ENCODE results near the gene FBXL7. TPM values are rescaled to one million over a fixed set of nuclear protein-coding genes. Genes with fewer than 3 reads are reported as not detected.
A peak's percentile ranks its signal among the peaks of the same experiment; 100 is the strongest.

The FBXL7 gene
- total RNA-seq, 1 donor from 2014 or later = 30.4 TPM

DNA sequence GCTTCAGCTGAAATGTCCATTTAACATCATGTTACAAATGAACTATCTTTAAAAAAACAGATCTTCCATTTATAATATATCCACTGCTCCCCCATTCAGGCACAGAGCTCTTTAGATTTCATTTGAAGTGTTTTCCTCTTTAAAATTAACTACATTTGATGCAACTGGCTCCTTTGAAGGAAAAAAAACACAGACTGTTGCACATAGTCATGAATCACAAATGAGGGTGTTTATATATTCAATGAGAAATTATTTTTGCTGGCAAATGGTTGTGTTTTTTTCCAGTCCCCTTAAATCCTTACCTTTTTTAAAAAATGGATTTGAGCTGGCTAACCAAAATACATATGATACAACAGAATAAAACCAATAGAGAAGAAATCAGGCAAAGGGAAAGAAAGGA is 240.4 kb downstream of the FBXL7 start:
- TF ChIP-seq, protein P1, sequence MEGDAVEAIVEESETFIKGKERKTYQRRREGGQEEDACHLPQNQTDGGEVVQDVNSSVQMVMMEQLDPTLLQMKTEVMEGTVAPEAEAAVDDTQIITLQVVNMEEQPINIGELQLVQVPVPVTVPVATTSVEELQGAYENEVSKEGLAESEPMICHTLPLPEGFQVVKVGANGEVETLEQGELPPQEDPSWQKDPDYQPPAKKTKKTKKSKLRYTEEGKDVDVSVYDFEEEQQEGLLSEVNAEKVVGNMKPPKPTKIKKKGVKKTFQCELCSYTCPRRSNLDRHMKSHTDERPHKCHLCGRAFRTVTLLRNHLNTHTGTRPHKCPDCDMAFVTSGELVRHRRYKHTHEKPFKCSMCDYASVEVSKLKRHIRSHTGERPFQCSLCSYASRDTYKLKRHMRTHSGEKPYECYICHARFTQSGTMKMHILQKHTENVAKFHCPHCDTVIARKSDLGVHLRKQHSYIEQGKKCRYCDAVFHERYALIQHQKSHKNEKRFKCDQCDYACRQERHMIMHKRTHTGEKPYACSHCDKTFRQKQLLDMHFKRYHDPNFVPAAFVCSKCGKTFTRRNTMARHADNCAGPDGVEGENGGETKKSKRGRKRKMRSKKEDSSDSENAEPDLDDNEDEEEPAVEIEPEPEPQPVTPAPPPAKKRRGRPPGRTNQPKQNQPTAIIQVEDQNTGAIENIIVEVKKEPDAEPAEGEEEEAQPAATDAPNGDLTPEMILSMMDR (IDR thresholded peaks at IDR 0.05) = no peak
- Histone ChIP-seq H3K27ac (no peak overlapping the region), H3K27me3 (no peaks in the 10 kb centered on the region), H3K9me3 (no peaks in the 10 kb centered on the region), H3K36me3 (no peaks in the 10 kb centered on the region), H3K4me1 (peaks cover 0 to 22% of the 10 kb centered on the region in 2 donors), H3K4me3 (no peak overlapping the region)
- intact Hi-C loops (cut with DNase I) = no loop called here
- DNase-seq (ENCODE audit: low spot score in 2 of 2) = no peak

GRCh38 chr5:15741591-15741990 is 241.6 kb downstream of the FBXL7 start:
- no peaks in the 10 kb centered on the region for H3K27me3 ChIP-seq
- no peaks in the 10 kb centered on the region for H3K9me3 ChIP-seq
- H3K4me3 ChIP-seq = peak overlapping the region; percentile 35 to 40
- peaks cover 0 to 22% of the 10 kb centered on the region in 2 donors for H3K4me1 ChIP-seq
- H3K36me3 ChIP-seq = no peaks in the 10 kb centered on the region
- H3K27ac ChIP-seq = no peak overlapping the region
- TF ChIP-seq, protein P1 (IDR thresholded peaks at IDR 0.05) = no peak
- DNase-seq (ENCODE audit: low spot score in 2 of 2) = no peak
- intact Hi-C loops (cut with DNase I) = no loop called here

- H3K9me3 ChIP-seq = no peaks in the 10 kb centered on the region
These were observed 246.9 kb downstream of the FBXL7 start for GRCh38 chr5:15746833-15747232.

GRCh38 chr5:15748266-15748665 is 248.3 kb downstream of the FBXL7 start:
- Histone ChIP-seq H3K9me3 (no peaks in the 10 kb centered on the region), H3K4me1 (peaks cover 0 to 5% of the 10 kb centered on the region in 2 donors), H3K4me3 (no peak overlapping the region), H3K27me3 (no peaks in the 10 kb centered on the region), H3K36me3 (no peaks in the 10 kb centered on the region), H3K27ac (no peak overlapping the region)
- no peak for DNase-seq (ENCODE audit: low spot score in 2 of 2)
- intact Hi-C loops (cut with DNase I) = no loop called here
- TF ChIP-seq, protein P1 (IDR thresholded peaks at IDR 0.05) = no peak

More at GRCh38 chr5:15746833-15747232, 246.9 kb downstream of the FBXL7 start:
- H3K4me1 ChIP-seq = no peaks in the 10 kb centered on the region
- TF ChIP-seq, protein P1 (IDR thresholded peaks at IDR 0.05) = no peak
- no peaks in the 10 kb centered on the region for H3K27me3 ChIP-seq
- no peak overlapping the region for H3K4me3 ChIP-seq
- intact Hi-C loops (cut with DNase I) = no loop called here
- DNase-seq (ENCODE audit: low spot score in 2 of 2) = no peak
- H3K36me3 ChIP-seq = no peaks in the 10 kb centered on the region
- H3K27ac ChIP-seq = no peak overlapping the region

DNA sequence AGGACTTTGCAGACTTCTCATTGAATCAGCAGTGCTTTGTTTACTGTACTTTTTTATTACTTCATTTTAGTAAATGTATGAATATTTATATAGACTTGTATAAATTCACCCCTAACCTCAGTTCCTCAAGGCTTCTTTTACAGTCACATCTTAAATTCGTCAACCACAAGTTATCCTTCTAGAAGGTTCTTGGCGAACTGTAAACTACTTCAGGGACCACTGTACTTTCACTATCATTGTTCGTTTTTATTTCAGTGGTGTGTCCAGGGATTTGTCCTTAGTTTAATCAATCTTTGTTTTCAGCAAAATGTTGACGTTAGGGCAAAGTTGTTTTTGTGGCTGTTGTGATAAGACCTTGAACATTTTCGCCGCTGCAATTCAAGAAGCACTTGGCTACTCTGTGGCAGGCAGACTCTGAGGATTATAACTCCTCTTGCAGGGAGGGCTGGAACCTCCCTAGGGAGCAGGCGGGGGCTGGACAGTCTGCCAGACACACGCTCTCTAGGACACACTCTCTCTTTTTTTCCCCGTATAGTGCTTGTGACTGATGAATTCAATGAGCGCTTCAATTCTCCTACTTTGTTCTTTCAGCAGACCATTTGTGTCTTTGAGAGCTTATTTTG is 252.8 kb downstream of the FBXL7 start:
- Histone ChIP-seq H3K36me3 (no peaks in the 10 kb centered on the region), H3K27me3 (no peaks in the 10 kb centered on the region), H3K9me3 (no peaks in the 10 kb centered on the region), H3K4me3 (peak overlapping the region; percentile 29 to 47), H3K27ac (no peak overlapping the region), H3K4me1 (peaks cover 0 to 6% of the 10 kb centered on the region in 2 donors)
- TF ChIP-seq, protein P1 (IDR thresholded peaks at IDR 0.05) = no peak
- no peak for DNase-seq (ENCODE audit: low spot score in 2 of 2)
- intact Hi-C loops (cut with DNase I) = no loop called here

All from ascending aorta (tissue), 2 donors.